ENCODE data around the gene KRTAP10-9. TPM values are rescaled to one million over a fixed set of nuclear protein-coding genes. Genes with fewer than 3 reads are reported as not detected.

The KRTAP10-9 gene
- total RNA-seq, 4 donors from 2014 or later = not detected

DNA sequence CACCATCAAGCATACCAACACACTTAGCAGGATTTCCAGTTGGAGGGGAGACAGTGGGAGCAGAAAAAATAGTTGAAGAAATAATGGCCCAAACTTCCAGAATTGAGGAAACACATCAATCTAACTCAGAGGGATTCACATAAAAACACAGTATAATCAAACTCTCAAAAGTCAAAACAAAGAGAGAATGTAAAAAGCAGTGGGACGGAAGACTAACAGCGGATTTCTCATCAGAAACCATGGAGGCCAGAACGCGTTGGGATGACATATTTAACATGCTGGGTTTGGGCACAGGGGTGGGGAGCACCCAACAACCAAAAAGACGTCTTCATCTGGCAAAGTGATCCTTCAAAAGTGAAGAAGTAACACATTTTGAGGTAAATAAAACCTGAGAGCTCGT lies 7.0 kb upstream of the KRTAP10-9 start:
- TF ChIP-seq, protein P1, sequence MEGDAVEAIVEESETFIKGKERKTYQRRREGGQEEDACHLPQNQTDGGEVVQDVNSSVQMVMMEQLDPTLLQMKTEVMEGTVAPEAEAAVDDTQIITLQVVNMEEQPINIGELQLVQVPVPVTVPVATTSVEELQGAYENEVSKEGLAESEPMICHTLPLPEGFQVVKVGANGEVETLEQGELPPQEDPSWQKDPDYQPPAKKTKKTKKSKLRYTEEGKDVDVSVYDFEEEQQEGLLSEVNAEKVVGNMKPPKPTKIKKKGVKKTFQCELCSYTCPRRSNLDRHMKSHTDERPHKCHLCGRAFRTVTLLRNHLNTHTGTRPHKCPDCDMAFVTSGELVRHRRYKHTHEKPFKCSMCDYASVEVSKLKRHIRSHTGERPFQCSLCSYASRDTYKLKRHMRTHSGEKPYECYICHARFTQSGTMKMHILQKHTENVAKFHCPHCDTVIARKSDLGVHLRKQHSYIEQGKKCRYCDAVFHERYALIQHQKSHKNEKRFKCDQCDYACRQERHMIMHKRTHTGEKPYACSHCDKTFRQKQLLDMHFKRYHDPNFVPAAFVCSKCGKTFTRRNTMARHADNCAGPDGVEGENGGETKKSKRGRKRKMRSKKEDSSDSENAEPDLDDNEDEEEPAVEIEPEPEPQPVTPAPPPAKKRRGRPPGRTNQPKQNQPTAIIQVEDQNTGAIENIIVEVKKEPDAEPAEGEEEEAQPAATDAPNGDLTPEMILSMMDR (IDR thresholded peaks at IDR 0.05; ENCODE audit: low read depth) = no peak

DNA sequence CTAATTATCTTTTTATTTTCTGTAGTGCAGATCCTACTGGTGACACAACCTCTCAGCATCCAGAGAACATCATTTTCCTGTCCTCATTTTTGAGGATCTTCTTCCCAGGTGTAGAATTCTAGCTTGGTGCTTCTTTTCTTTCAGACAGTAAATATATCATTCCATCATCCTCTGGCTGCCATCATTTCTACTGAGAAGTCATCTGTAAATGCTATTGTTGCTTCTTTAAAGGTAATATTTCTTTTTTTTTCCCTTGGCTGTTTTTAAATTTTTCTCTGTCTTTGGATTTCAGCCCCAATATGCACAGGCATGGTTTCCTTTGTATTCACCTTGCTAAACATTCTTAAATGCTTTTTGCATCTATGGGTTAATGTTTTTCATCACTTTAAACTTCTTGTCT lies 3.3 kb upstream of the KRTAP10-9 start:
- TF ChIP-seq, protein P1 (IDR thresholded peaks at IDR 0.05; ENCODE audit: low read depth) = no peak

- TF ChIP-seq, protein P1 (IDR thresholded peaks at IDR 0.05; ENCODE audit: low read depth) = no peak
Observed at GRCh38 chr21:44625756-44626155, 1.1 kb upstream of the KRTAP10-9 start.

GRCh38 chr21:44626262-44626661 lies 631 bp upstream of the KRTAP10-9 start:
- TF ChIP-seq, protein P1 (IDR thresholded peaks at IDR 0.05; ENCODE audit: low read depth) = no peak

DNA sequence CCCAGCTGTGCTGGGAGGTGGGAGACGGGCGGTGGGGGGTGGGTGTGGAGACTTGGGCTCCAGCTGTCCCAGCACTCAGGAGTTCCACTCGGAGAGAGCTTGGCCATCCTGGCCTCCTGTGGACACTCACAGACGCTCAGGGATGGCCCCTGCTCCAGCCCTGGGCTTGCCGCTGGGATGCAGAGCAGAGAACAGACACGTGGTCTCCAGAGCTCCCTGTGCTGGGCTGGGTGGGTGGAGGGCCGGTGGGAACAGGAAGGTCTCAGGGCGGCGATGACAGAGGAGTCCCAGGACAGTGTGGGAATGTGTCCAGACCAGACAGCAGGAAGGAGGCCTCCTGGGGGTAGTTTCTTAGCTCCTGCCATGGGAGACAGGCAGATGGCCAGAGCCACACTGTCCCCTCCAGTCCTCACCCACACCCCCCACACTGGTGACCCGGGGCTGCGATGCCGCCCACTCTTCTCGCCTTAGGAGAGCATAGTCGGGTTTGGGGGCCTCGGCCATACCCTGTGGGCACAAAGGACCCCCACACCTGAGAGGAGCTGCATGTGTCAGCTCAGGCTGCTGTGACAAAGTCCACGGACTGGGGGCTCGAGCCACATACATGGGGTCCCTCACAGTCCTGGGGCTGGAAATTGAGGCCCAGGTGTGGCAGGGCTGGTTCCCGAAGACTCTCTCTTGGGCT lies 2.0 kb downstream of the KRTAP10-9 start:
- TF ChIP-seq, protein P1 (IDR thresholded peaks at IDR 0.05; ENCODE audit: low read depth) = no peak

- TF ChIP-seq, protein P1 (IDR thresholded peaks at IDR 0.05; ENCODE audit: low read depth) = no peak
Observed at GRCh38 chr21:44630440-44630839, 3.5 kb downstream of the KRTAP10-9 start.

DNA sequence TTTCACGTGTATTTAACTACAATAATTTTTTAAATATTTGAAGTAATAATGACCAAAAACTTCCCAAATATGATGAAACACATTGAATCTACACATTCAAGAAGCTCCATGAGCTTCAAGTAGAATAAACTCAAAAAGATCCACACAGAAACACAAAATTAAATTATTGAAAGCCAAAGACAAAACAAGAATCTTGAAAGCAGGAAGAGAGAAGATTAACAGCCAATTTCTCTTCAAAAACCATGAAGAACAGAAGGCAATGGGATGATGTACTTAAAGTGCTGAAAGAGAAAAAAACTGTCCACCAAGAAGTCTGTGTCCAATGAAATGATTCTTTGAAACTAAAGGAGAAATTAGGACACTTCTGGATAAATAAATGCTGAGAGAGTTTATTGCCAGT lies 5.2 kb downstream of the KRTAP10-9 start:
- TF ChIP-seq, protein P1 (IDR thresholded peaks at IDR 0.05; ENCODE audit: low read depth) = no peak

Measured in subcutaneous adipose tissue (tissue), 4 donors.